Endodermal cell (in vitro differentiated cells): ENCODE results near the gene SAG. TPM values are rescaled to one million over a fixed set of nuclear protein-coding genes. Genes with fewer than 3 reads are reported as not detected.

Experiments
- DNase-seq: peaks from one replicate; pipeline ENCODE4 v3.0.0-alpha.2; 2017
- H3K27ac ChIP-seq: 2 replicates; pipeline ENCODE4 v1.5.1; 2013; ENCODE audit warnings: mild to moderate bottlenecking, low read depth, low read length, moderate library complexity
- H3K27me3 ChIP-seq: 2 replicates; pipeline ENCODE4 v1.6.1; 2013; ENCODE audit warnings: mild to moderate bottlenecking, low read length, moderate library complexity; ENCODE audit not compliant: insufficient read depth, control insufficient read depth, poor library complexity, severe bottlenecking
- H3K36me3 ChIP-seq: 2 replicates; pipeline ENCODE4 v1.7.0; 2013; ENCODE audit warnings: mild to moderate bottlenecking, low read length, moderate library complexity; ENCODE audit not compliant: control insufficient read depth, insufficient read depth
- H3K4me1 ChIP-seq: one replicate; pipeline ENCODE4 v1.7.0; 2013; ENCODE audit warnings: low read length; ENCODE audit not compliant: control insufficient read depth, insufficient read depth
- H3K4me3 ChIP-seq: 2 replicates; pipeline ENCODE4 v1.5.1; 2013; ENCODE audit warnings: mild to moderate bottlenecking, low read length, moderate library complexity
- H3K9ac ChIP-seq: 2 replicates; pipeline ENCODE4 v1.6.1; 2013; ENCODE audit warnings: mild to moderate bottlenecking, low read length, moderate library complexity; ENCODE audit not compliant: poor library complexity, severe bottlenecking; ENCODE audit errors: extremely low read depth
- H3K9me3 ChIP-seq: 2 replicates; pipeline ENCODE4 v1.6.1; 2013; ENCODE audit warnings: mild to moderate bottlenecking, low read length, moderate library complexity; ENCODE audit not compliant: control insufficient read depth
- H3K27ac Mint-ChIP-seq: 2 replicates; pipeline ENCODE4 v1.8.0; 2020; ENCODE audit warnings: mixed read lengths
- H3K27me3 Mint-ChIP-seq: 2 replicates; pipeline ENCODE4 v1.8.0; 2021; ENCODE audit warnings: mild to moderate bottlenecking, mixed read lengths; ENCODE audit not compliant: insufficient read depth
- H3K36me3 Mint-ChIP-seq: 2 replicates; pipeline ENCODE4 v1.8.0; 2020; ENCODE audit warnings: low read depth, mixed read lengths
- H3K4me1 Mint-ChIP-seq: 2 replicates; pipeline ENCODE4 v1.8.0; 2020; ENCODE audit warnings: mixed read lengths
- H3K4me3 Mint-ChIP-seq: 2 replicates; pipeline ENCODE4 v1.8.0; 2020; ENCODE audit warnings: mild to moderate bottlenecking, moderate library complexity, mixed read lengths
- H3K9me3 Mint-ChIP-seq: 2 replicates; pipeline ENCODE4 v1.8.0; 2020; ENCODE audit warnings: mild to moderate bottlenecking, mixed read lengths
- WGBS, 2 experiments: methylation state at CpG; one replicate each; pipeline versions ENCODE4 v1.1.5 to v1.1.7; 2013; ENCODE audit warnings: missing lambda C conversion rate in 2 of 2, mixed read lengths in 1 of 2; ENCODE audit not compliant: insufficient coverage in 1 of 2, insufficient read length in 1 of 2; 5-methylcytosine and 5-hydroxymethylcytosine counted together
- total RNA-seq, 2 donors: library from RNA; stranded (reverse); fragmentation: NEBNext Ultra II Directional in 1 of 2; extraction: Animal tissue kit (Norgen Biotek cat#: 25700) in 1 of 2; gene quantifications; 2 replicates in 1 of 2; 3 replicates in 1 of 2; pipeline ENCODE4 v1.2.1, GENCODE V29; 2021
- TF ChIP-seq, protein P1 (sequence below): fragments of 200-600 bp; sonication (generic); conservative IDR thresholded peaks from 2 replicates; pipeline ENCODE4 v1.5.0; 2021; ENCODE audit warnings: antibody characterized with exemption, mild to moderate bottlenecking

Gene SAG
- total RNA-seq, 2 donors from 2014 or later = not detected

DNA sequence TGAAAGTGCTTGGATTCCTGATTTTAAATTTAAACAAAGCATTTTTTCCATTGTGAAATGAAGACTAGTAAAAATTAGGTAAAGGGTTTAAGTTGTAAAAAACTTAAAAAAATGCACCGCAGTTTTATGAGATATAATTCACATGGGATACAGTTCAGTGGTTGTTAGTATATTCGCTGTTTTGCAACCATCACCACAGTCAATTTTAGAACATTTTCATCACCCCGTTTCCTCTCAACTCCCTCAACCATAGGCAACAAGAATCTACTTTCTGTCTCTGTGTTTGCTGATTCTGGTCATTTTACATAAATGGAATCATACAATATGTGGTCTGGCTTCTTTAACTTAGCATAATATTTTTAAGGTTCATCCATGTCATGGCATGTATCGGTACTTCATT lies 50.7 kb downstream of the SAG start:
- H3K27ac ChIP-seq = no peak overlapping the region
- TF ChIP-seq, protein P1, sequence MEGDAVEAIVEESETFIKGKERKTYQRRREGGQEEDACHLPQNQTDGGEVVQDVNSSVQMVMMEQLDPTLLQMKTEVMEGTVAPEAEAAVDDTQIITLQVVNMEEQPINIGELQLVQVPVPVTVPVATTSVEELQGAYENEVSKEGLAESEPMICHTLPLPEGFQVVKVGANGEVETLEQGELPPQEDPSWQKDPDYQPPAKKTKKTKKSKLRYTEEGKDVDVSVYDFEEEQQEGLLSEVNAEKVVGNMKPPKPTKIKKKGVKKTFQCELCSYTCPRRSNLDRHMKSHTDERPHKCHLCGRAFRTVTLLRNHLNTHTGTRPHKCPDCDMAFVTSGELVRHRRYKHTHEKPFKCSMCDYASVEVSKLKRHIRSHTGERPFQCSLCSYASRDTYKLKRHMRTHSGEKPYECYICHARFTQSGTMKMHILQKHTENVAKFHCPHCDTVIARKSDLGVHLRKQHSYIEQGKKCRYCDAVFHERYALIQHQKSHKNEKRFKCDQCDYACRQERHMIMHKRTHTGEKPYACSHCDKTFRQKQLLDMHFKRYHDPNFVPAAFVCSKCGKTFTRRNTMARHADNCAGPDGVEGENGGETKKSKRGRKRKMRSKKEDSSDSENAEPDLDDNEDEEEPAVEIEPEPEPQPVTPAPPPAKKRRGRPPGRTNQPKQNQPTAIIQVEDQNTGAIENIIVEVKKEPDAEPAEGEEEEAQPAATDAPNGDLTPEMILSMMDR = no peak
- peaks cover 14% of the 10 kb centered on the region for H3K27me3 ChIP-seq

DNA sequence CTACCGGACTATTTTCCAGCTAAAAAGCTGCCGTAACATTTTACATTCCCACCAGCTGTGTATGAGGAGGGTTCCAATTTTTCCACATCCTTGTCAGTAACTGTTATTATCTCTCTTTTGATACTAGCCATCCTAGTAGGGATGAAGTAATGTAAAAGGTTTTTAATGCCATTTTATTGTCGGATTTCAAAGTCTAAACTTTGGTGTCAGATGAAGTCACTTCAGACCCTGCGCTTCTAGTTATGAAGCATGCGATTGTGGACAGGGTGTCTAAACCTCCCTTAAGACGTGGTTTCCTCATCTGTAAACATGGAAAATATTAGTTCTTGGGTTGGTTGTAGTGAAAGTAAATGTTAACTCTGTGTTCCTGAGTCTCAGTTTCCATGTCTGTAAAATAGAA lies 51.3 kb downstream of the SAG start:
- Mint-ChIP-seq H3K27ac (no peak overlapping the region), H3K36me3 (peaks cover 9% of the 10 kb centered on the region), H3K27me3 (peaks cover 20% of the 10 kb centered on the region), H3K4me1 (peaks cover 34% of the 10 kb centered on the region), H3K4me3 (no peak overlapping the region), H3K9me3 (no peaks in the 10 kb centered on the region)
- peaks cover 6% of the 10 kb centered on the region for H3K9me3 ChIP-seq
- H3K9ac ChIP-seq = no peak overlapping the region
- H3K4me3 ChIP-seq = no peak overlapping the region
- WGBS, 2 experiments = 95 to 98% methylated on average over 4 to 6 of the region's 6 CpGs
- DNase-seq = no peak
- TF ChIP-seq, protein P1 = no peak
- H3K27me3 ChIP-seq = peaks cover 14% of the 10 kb centered on the region
- peaks cover 4% of the 10 kb centered on the region for H3K36me3 ChIP-seq
- no peak overlapping the region for H3K27ac ChIP-seq
- peaks cover 7% of the 10 kb centered on the region for H3K4me1 ChIP-seq

More for the DNA sequence above, 50.7 kb downstream of the SAG start:
- H3K4me3 Mint-ChIP-seq = no peak overlapping the region
- no peak overlapping the region for H3K4me3 ChIP-seq
- peaks cover 6% of the 10 kb centered on the region for H3K36me3 Mint-ChIP-seq
- H3K27ac Mint-ChIP-seq = no peak overlapping the region
- peaks cover under 1% of the 10 kb centered on the region for H3K36me3 ChIP-seq
- no peak overlapping the region for H3K9ac ChIP-seq
- H3K4me1 Mint-ChIP-seq = peaks cover 40% of the 10 kb centered on the region
- no peak for DNase-seq
- WGBS, 2 experiments = 90 to 95% methylated on average over 2 to 4 of the region's 4 CpGs
- H3K4me1 ChIP-seq = peaks cover 7% of the 10 kb centered on the region
- peaks cover 26% of the 10 kb centered on the region for H3K27me3 Mint-ChIP-seq
- H3K9me3 Mint-ChIP-seq = no peaks in the 10 kb centered on the region
- peaks cover under 1% of the 10 kb centered on the region for H3K9me3 ChIP-seq

GRCh38 chr2:233359823-233360222 lies 52.2 kb downstream of the SAG start:
- no peak overlapping the region for H3K4me3 Mint-ChIP-seq
- H3K36me3 Mint-ChIP-seq = peaks cover 12% of the 10 kb centered on the region
- TF ChIP-seq, protein P1 = no peak
- no peak for DNase-seq
- H3K27ac Mint-ChIP-seq = peak overlapping the region; percentile 38
- H3K4me1 Mint-ChIP-seq = peaks cover 35% of the 10 kb centered on the region
- Histone ChIP-seq H3K36me3 (peaks cover 4% of the 10 kb centered on the region), H3K27me3 (peaks cover 14% of the 10 kb centered on the region), H3K9ac (no peak overlapping the region), H3K27ac (no peak overlapping the region), H3K4me3 (no peak overlapping the region), H3K4me1 (peaks cover 7% of the 10 kb centered on the region), H3K9me3 (peaks cover 7% of the 10 kb centered on the region)
- H3K27me3 Mint-ChIP-seq = peaks cover 19% of the 10 kb centered on the region
- 100% methylated on average over 2 of the region's 3 CpGs; no CpG with 5 or more reads in 1 of the 2 experiments for WGBS, 2 experiments
- no peaks in the 10 kb centered on the region for H3K9me3 Mint-ChIP-seq
